NT2/D1 (cell line): ENCODE data around the gene ETV5.

Source experiments
- SUZ12 ChIP-seq: IDR thresholded peaks from 2 replicates; pipeline ENCODE4 v1.6.1; 2011; ENCODE audit not compliant: insufficient read length, insufficient read depth; ENCODE audit errors: extremely low read depth
- YY1 ChIP-seq: IDR thresholded peaks from 2 replicates; pipeline ENCODE4 v1.6.1; 2011; ENCODE audit not compliant: insufficient read length, insufficient read depth
- ZNF274 ChIP-seq: IDR thresholded peaks from 2 replicates; pipeline ENCODE4 v1.6.1; 2011; ENCODE audit warnings: mild to moderate bottlenecking, low read depth, low read length

DNA sequence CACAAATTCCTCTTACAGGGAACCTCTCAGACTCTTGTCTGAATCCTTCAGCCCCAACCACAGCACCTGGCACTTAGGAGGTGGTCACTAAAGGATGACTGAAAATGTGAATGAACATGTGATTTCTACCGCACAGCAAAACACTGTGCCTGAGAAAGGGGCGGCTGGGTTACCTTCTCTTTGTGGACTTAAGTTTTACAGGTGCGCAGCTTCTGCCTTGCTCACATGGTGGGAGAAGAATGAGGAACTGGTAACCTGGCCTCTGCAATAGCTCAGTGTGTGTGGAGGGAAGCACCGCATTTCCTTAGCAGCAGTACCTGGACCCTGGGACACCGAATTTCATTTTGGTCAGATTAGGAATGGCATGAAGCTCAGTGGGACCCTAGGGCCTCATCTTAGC is 9.8 kb upstream of the ETV5 start:
- no peak for TF ChIP-seq YY1
- TF ChIP-seq ZNF274, result no peak
- no peak for TF ChIP-seq SUZ12
